ENCODE measurements around the gene ARRDC2.

ARRDC2 gene

DNA sequence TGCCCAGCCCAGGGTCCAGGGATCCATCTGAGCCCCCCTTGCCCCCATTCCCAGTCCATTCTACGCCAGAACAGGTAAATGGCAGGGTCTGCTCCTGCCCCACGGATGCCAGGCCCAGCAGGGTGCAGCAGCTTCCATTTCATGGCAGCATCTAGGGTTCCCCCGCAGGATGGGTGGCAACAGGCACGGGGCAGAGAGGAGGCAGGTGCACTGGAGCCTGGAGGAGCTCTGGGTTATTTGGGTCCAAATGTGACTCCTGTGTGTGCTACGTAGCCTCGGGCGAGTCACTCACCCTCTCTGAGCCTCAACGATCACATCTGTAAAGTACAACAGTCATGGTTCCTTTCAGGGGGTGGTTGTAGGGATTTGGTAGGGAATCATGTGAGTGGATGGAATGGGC is 51.3 kb downstream of the ARRDC2 start:
- no peak for DNase-seq

DNA sequence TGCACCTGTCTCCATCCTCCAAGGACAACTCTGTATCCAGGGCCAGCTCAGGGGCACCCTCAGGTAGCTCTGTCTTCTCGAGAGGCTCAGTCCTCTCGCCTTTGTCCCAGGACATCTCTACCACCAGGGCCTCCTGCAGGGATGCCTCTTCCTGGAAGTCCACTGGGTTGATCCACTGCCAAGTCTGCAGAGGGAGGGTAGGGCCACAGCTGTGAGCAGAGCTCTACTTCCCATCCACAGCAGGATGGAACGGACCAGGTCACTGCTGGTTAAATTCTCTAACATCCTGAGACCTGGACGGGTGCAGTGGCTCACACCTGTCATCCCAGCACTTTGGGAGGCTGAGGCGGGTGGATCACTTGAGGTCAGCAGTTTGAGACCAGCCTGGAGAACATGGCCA is 51.9 kb downstream of the ARRDC2 start:
- DNase-seq = no peak

- DNase-seq = no peak
Observed at GRCh38 chr19:18060472-18060871, 52.5 kb downstream of the ARRDC2 start.

- no peak for DNase-seq
Observed at GRCh38 chr19:18062028-18062427, 54.1 kb downstream of the ARRDC2 start.

DNA sequence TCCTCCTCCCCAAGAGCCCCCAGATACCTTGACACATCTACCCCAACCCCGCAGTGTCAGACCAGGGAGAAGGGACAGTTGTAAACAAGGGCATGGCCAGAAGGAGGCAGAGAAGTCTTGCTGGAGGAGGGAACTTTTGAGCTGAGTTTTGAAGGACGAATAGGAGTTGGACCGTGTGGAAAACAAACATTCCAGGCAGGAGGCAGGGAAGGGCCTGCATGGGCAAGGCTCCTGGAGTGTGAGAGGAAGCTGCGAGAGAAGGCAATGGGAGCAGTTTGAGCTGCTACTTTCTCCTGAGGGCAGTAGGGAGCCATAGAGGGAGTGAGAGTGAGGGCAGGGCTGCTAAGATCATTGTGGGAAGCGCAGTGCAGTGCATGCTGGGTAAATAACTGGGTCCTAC is 55.5 kb downstream of the ARRDC2 start:
- DNase-seq = peak; percentile 64

Data from CD4-positive, alpha-beta T cell treated with Interleukin-6 for 4 hours (primary cell).